WTC11 (cell line): ENCODE measurements around the gene WNT3A. TPM values are rescaled to one million over a fixed set of nuclear protein-coding genes. Genes with fewer than 3 reads are reported as not detected.

Experiments
- ATAC-seq: fragments of 200-7000 bp; cut with Tn5 transposase; 2 replicates; pipeline ENCODE4 v1.10.0; 2021; ENCODE audit warnings: mild to moderate bottlenecking, moderate library complexity
- CTCF ChIA-PET: fragments of 300-600 bp; sonication (Branson Sonifier 250); formaldehyde crosslinking; loops from one replicate; lab custom pipeline; 2021; ENCODE audit warnings: antibody characterized with exemption; lab: Charles Lee
- POLR2A ChIA-PET: fragments of 350-600 bp; sonication (Branson Sonifier 250); formaldehyde crosslinking; loops from one replicate; lab custom pipeline; 2021; ENCODE audit warnings: antibody characterized with exemption; lab: Charles Lee
- DNase-seq: peaks from one replicate; pipeline ENCODE4 v3.0.0; 2021; ENCODE audit warnings: low spot score
- H3K27ac Mint-ChIP-seq: 2 replicates; pipeline ENCODE4 v1.8.0; 2021; ENCODE audit warnings: mixed read lengths
- H3K27me3 Mint-ChIP-seq: 2 replicates; pipeline ENCODE4 v1.8.0; 2021; ENCODE audit warnings: low read depth, mild to moderate bottlenecking, moderate library complexity, mixed read lengths
- H3K36me3 Mint-ChIP-seq: 2 replicates; pipeline ENCODE4 v1.8.0; 2021; ENCODE audit warnings: mixed read lengths
- H3K4me1 Mint-ChIP-seq: 2 replicates; pipeline ENCODE4 v1.8.0; 2022; ENCODE audit warnings: mixed read lengths
- H3K4me3 Mint-ChIP-seq: 2 replicates; pipeline ENCODE4 v1.8.0; 2021; ENCODE audit warnings: mild to moderate bottlenecking, moderate library complexity, mixed read lengths
- H3K9me3 Mint-ChIP-seq: 2 replicates; pipeline ENCODE4 v1.8.0; 2021; ENCODE audit warnings: mixed read lengths
- ARID4B ChIP-seq: sonication (generic); formaldehyde crosslinking; IDR thresholded peaks from 2 replicates; pipeline ENCODE4 v1.8.0; 2023; ENCODE audit warnings: missing genetic modification reagents, mild to moderate bottlenecking, borderline replicate concordance
- ATF2 ChIP-seq: sonication (generic); formaldehyde crosslinking; IDR thresholded peaks from 2 replicates; pipeline ENCODE4 v1.8.1; 2022; ENCODE audit warnings: low read depth, missing genetic modification reagents, borderline replicate concordance
- ATF6 ChIP-seq: sonication (generic); formaldehyde crosslinking; IDR thresholded peaks from 2 replicates; pipeline ENCODE4 v1.8.1; 2023; ENCODE audit warnings: mild to moderate bottlenecking, missing genetic modification reagents
- CREB1 ChIP-seq: sonication (generic); formaldehyde crosslinking; IDR thresholded peaks from 2 replicates; pipeline ENCODE4 v1.8.0; 2023; ENCODE audit warnings: mild to moderate bottlenecking, missing genetic modification reagents
- CTCF ChIP-seq: fragments of 200-600 bp; IDR thresholded peaks from 2 replicates; pipeline ENCODE4 v1.8.0; 2022; ENCODE audit warnings: antibody characterized with exemption
- ESRRA ChIP-seq: sonication (generic); formaldehyde crosslinking; IDR thresholded peaks from 2 replicates; pipeline ENCODE4 v1.8.1; 2022; ENCODE audit warnings: mild to moderate bottlenecking, missing genetic modification reagents, borderline replicate concordance
- ETV6 ChIP-seq: sonication (generic); formaldehyde crosslinking; IDR thresholded peaks from 2 replicates; pipeline ENCODE4 v1.8.1; 2022; ENCODE audit warnings: mild to moderate bottlenecking, missing genetic modification reagents
- MYBL2 ChIP-seq: sonication (generic); formaldehyde crosslinking; IDR thresholded peaks from 2 replicates; pipeline ENCODE4 v1.8.1; 2023; ENCODE audit warnings: mild to moderate bottlenecking, moderate library complexity, missing genetic modification reagents
- NFYB ChIP-seq: sonication (generic); formaldehyde crosslinking; conservative IDR thresholded peaks from 2 replicates; pipeline ENCODE4 v1.8.0; 2022; ENCODE audit warnings: low read depth, missing genetic modification reagents
- OVOL2 ChIP-seq: fragments of 250-450 bp; sonication (Bioruptor Pico); IDR thresholded peaks from 2 replicates; pipeline ENCODE4 v1.9.0; 2021; ENCODE audit warnings: mild to moderate bottlenecking, borderline replicate concordance
- PRRX2 ChIP-seq: fragments of 250-450 bp; sonication (Bioruptor Pico); IDR thresholded peaks from 2 replicates; pipeline ENCODE4 v1.8.0; 2021; ENCODE audit warnings: mild to moderate bottlenecking
- RORB ChIP-seq: fragments of 250-450 bp; sonication (Bioruptor Pico); IDR thresholded peaks from 2 replicates; pipeline ENCODE4 v1.9.0; 2021; ENCODE audit warnings: mild to moderate bottlenecking
- SOX15 ChIP-seq: fragments of 250-450 bp; sonication (Bioruptor Pico); IDR thresholded peaks from 2 replicates; pipeline ENCODE4 v1.9.0; 2021; ENCODE audit warnings: mild to moderate bottlenecking
- TEAD1 ChIP-seq: sonication (generic); formaldehyde crosslinking; IDR thresholded peaks from 2 replicates; pipeline ENCODE4 v1.8.0; 2022; ENCODE audit warnings: mild to moderate bottlenecking, missing genetic modification reagents
- ZBTB21 ChIP-seq: sonication (generic); formaldehyde crosslinking; IDR thresholded peaks from 2 replicates; pipeline ENCODE4 v1.8.1; 2023; ENCODE audit warnings: mild to moderate bottlenecking, missing genetic modification reagents, borderline replicate concordance
- ZNF232 ChIP-seq: sonication (generic); formaldehyde crosslinking; IDR thresholded peaks from 2 replicates; pipeline ENCODE4 v1.8.0; 2022; ENCODE audit warnings: mild to moderate bottlenecking, missing genetic modification reagents
- ZNF281 ChIP-seq: sonication (generic); formaldehyde crosslinking; IDR thresholded peaks from 2 replicates; pipeline ENCODE4 v1.8.0; 2023; ENCODE audit warnings: mild to moderate bottlenecking, missing genetic modification reagents
- ZNF532 ChIP-seq: fragments of 250-450 bp; sonication (Bioruptor Pico); IDR thresholded peaks from 2 replicates; pipeline ENCODE4 v1.9.0; 2021; ENCODE audit warnings: mild to moderate bottlenecking, borderline replicate concordance
- total RNA-seq: library from RNA; stranded (reverse); gene quantifications from 3 replicates; pipeline ENCODE4 v1.2.3, GENCODE V29; 2021

The WNT3A gene
- total RNA-seq, 1 experiment from 2014 or later: 0.17 TPM

GRCh38 chr1:228058949-228059633 lies 52.3 kb downstream of the WNT3A start (continued):
- no peak for TF ChIP-seq ARID4B (CRISPR knock-in tag)
- TF ChIP-seq OVOL2 (CRISPR knock-in tag): no peak
- no peak for TF ChIP-seq ESRRA (CRISPR knock-in tag)
- no peak for TF ChIP-seq RORB (CRISPR knock-in tag)
- no peak for TF ChIP-seq ZBTB21 (CRISPR knock-in tag)
- TF ChIP-seq SOX15 (CRISPR knock-in tag): no peak
- TF ChIP-seq NFYB (CRISPR knock-in tag): no peak
- TF ChIP-seq ATF2: no peak
- no peak for TF ChIP-seq PRRX2 (CRISPR knock-in tag)
- no peak for TF ChIP-seq CREB1

GRCh38 chr1:228059634-228060457 lies 53.0 kb downstream of the WNT3A start:
- Mint-ChIP-seq H3K9me3 (no peaks in the 10 kb centered on the region), H3K4me1 (peaks cover 5% of the 10 kb centered on the region), H3K27me3 (peaks cover 87% of the 10 kb centered on the region), H3K36me3 (no peaks in the 10 kb centered on the region), H3K27ac (no peak overlapping the region), H3K4me3 (peak overlapping the region; percentile 74)
- POLR2A ChIA-PET: interaction anchor here (0.9 to 1.0 kb wide), 2 partner anchors 11 to 22 kb away, joined by 3 read pairs; partner anchors contain the start of gene ARF1
- ATAC-seq: peak; percentile 84
- DNase-seq: peak; percentile 100
- CTCF ChIA-PET: interaction anchor here (0.5 to 3.9 kb wide), 22 partner anchors 9 to 867 kb away, joined by 3 to 71 read pairs (median 4); partner anchors contain the start of genes ARF1 and WNT3A
- TF ChIP-seq ATF6 (CRISPR knock-in tag) (no peak), ZNF232 (CRISPR knock-in tag) (no peak), SOX15 (CRISPR knock-in tag) (no peak), ZNF281 (CRISPR knock-in tag) (no peak), MYBL2 (CRISPR knock-in tag) (no peak), CTCF (no peak), TEAD1 (no peak), ZNF532 (CRISPR knock-in tag) (no peak), ETV6 (CRISPR knock-in tag) (no peak)
